Measurements from ENCODE around the gene INPP4A. TPM values are rescaled to one million over a fixed set of nuclear protein-coding genes. Genes with fewer than 3 reads are reported as not detected.
A peak's percentile ranks its signal among the peaks of the same experiment; 100 is the strongest.

The INPP4A gene
- polyA plus RNA-seq, 1 of the 3 experiments (the other 2 are of a cell fraction) = 15.0 TPM

DNA sequence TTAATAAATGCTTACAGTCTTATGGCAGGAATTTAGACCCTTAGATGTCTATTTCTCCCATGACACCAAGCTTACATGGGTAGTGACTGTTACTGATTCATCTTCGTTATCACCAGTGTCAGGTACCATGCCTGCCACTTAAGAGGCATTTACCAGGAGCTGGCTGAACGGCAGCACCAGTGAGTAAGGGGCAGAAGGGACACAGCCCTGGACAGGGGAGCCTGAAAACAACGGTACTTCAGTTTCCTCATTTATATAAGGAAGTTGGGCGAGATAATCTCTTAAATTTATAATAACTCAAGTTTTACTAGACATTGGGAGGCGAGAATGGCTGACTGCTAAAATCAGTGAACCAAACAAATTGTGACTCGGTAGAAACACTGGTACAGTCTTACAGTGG is 162.4 kb downstream of the INPP4A start:
- Histone ChIP-seq H3K27ac (ENCODE audit: low read depth in 2 of 2, low read length in 1 of 2) (no peak overlapping the region; a peak in 1 of 4 replicates), H3K4me2 (peak overlapping the region; percentile 71), H3K36me3 (replicated peaks in 1 of 2; ENCODE audit: control insufficient read depth in 1 of 2, insufficient read depth in 2 of 2, low read length in 1 of 2) (peaks cover 28 to 33% of the 10 kb centered on the region in 2 experiments), H3K9ac (peak overlapping the region; percentile 93; the same call in 1 of the 2 replicates), H3K9me3 (no peaks in the 10 kb centered on the region), H2AFZ (ENCODE audit: low read depth) (no peak overlapping the region), H3K4me1 (ENCODE audit: control insufficient read depth in 1 of 2, insufficient read depth in 2 of 2, low read depth in 1 of 2, low read length in 1 of 2) (peaks cover 5 to 58% of the 10 kb centered on the region in 2 experiments; a peak in 3 of 4 replicates), H3K79me2 (ENCODE audit: insufficient read depth) (peaks cover 77% of the 10 kb centered on the region), H4K20me1 (ENCODE audit: insufficient read depth) (no peaks in the 10 kb centered on the region; the same call in 1 of the 2 replicates), H3K9me2 (no peaks in the 10 kb centered on the region), H3K4me3 (ENCODE audit: low read depth in 2 of 2, low read length in 1 of 2) (peak overlapping the region; percentile 79 to 98), H3K27me3 (ENCODE audit: insufficient read depth) (no peaks in the 10 kb centered on the region), H3F3A (replicated peaks; ENCODE audit: insufficient read depth) (no peaks in the 10 kb centered on the region)
- POLR2A ChIA-PET = no interaction called here
- CTCF ChIA-PET = interaction anchor here (1.1 kb wide), 1 partner anchor 195 kb away, joined by 3 read pairs; no protein-coding TSS in a partner anchor
- no peak for DNase-seq
- TF ChIP-seq TEAD4 (IDR thresholded peaks at IDR 0.05; ENCODE audit: borderline replicate concordance, insufficient read depth) = no peak
- no peak for TF ChIP-seq TCF12 (IDR thresholded peaks at IDR 0.05)
- 36% methylated on average over 6 of the region's 6 CpGs for WGBS (ENCODE audit: low lambda C conversion rate)

DNA sequence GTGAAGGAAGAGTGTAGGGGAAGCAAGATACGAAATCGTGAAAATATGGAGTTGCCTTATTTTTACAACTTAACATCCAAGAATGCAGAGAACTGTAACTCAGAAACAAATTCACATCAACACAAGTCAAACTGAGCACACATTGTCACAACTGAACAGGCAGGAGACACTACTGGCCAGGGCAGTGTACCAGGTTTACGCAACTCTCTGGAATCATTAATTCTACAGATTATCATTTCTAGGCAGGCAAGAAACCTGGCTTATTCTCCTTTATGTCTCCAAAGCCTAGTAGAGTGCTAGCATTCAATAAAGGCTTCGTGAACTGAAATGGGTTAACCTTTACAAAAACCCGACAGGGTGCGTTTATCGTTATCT is 163.1 kb downstream of the INPP4A start:
- under 1% methylated on average over 6 of the region's 7 CpGs for WGBS (ENCODE audit: low lambda C conversion rate)
- H3K27me3 ChIP-seq (ENCODE audit: insufficient read depth) = no peaks in the 10 kb centered on the region
- peaks cover 77% of the 10 kb centered on the region for H3K79me2 ChIP-seq (ENCODE audit: insufficient read depth)
- no peaks in the 10 kb centered on the region for H3K9me3 ChIP-seq
- peaks cover 32 to 33% of the 10 kb centered on the region in 2 experiments for H3K36me3 ChIP-seq (replicated peaks in 1 of 2; ENCODE audit: control insufficient read depth in 1 of 2, insufficient read depth in 2 of 2, low read length in 1 of 2)
- POLR2A ChIA-PET = no interaction called here
- peak overlapping the region; percentile 82 to 93 for H3K27ac ChIP-seq (ENCODE audit: low read depth in 2 of 2, low read length in 1 of 2)
- H4K20me1 ChIP-seq (ENCODE audit: insufficient read depth) = no peaks in the 10 kb centered on the region; the same call in 1 of the 2 replicates
- no peaks in the 10 kb centered on the region for H3F3A ChIP-seq (replicated peaks; ENCODE audit: insufficient read depth)
- no peak for TF ChIP-seq FOXM1 (IDR thresholded peaks at IDR 0.05; ENCODE audit: low read depth)
- TF ChIP-seq RXRA (IDR thresholded peaks at IDR 0.05; ENCODE audit: borderline replicate concordance, low read depth) = no peak
- no peak for TF ChIP-seq YY1 (IDR thresholded peaks at IDR 0.05; ENCODE audit: low read depth)
- TF ChIP-seq MEF2A (IDR thresholded peaks at IDR 0.05; ENCODE audit: borderline replicate concordance, low read depth) = no peak
- TF ChIP-seq, protein P1, sequence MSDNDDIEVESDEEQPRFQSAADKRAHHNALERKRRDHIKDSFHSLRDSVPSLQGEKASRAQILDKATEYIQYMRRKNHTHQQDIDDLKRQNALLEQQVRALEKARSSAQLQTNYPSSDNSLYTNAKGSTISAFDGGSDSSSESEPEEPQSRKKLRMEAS (IDR thresholded peaks at IDR 0.05; ENCODE audit: low read depth) = no peak
- H3K4me3 ChIP-seq (ENCODE audit: low read depth in 2 of 2, low read length in 1 of 2) = peak overlapping the region; percentile 79 to 98
- H3K4me1 ChIP-seq (ENCODE audit: control insufficient read depth in 1 of 2, insufficient read depth in 2 of 2, low read depth in 1 of 2, low read length in 1 of 2) = peaks cover 5 to 58% of the 10 kb centered on the region in 2 experiments; a peak in 3 of 4 replicates
- no peak for DNase-seq
- CTCF ChIA-PET = interaction anchor here (1.1 kb wide), 1 partner anchor 196 kb away, joined by 3 read pairs; no protein-coding TSS in a partner anchor
- H3K4me2 ChIP-seq = peak overlapping the region; percentile 71
- H3K9me2 ChIP-seq = no peaks in the 10 kb centered on the region
- H3K9ac ChIP-seq = peak overlapping the region; percentile 93
- peak overlapping the region; percentile 82; the same call in 1 of the 2 replicates for H2AFZ ChIP-seq (ENCODE audit: low read depth)

DNA sequence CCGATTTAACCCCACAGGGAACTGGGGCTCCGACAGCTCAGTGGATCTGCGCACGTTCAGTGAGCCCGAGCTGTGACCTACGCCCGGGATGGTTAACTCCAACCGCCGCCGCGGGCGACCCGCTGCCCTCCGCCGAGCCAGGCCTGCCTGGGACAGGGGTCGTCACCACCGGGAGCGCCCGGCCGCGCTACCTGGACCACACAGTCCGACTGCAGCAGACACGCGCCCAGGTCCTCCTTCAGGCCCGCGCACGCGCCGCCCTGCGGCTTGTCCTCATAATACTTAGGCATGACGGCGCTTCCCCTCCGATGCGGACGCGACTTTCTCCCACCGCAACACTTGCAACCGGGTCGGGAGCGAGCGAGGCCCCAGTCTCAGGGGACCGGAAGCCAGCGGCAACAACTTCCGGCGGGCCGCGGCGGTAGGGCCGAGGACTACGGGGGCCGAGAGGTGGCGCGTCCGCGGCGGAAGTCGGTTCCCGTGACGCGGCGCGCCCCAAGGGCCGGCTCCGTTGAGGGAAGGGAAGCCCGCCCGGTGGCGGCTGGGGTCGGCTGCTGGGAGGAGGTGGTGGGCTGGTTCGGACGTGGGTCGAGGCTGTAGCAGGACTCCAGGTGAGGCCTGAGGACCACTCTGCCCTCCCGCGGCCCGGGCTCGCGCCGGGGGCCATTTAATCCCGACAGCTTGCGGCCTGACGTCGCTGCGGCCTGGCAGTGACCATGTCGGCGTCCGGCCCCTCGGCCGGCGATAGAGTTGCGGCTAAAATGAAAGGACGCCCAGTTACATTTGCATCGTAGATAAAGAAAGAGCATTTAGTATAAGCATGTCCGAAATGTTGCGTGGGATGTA is 163.7 kb downstream of the INPP4A start, which contains the start of the genes COA5 and UNC50:
Gene COA5, minus strand, starts transcription at position 397 of the 846 bp plus-strand sequence. Its CDS starts 107 bp downstream, at position 290.
Gene UNC50, plus strand, starts transcription at position 474 of the 846 bp plus-strand sequence. CDS start 1,171 bp downstream, outside the sequence.
- Histone ChIP-seq H3K36me3 (replicated peaks in 1 of 2; ENCODE audit: control insufficient read depth in 1 of 2, insufficient read depth in 2 of 2, low read length in 1 of 2) (peaks cover 38% of the 10 kb centered on the region in 2 experiments), H4K20me1 (ENCODE audit: insufficient read depth) (no peaks in the 10 kb centered on the region; the same call in 1 of the 2 replicates), H3K4me2 (peak within 1 kb of the TSS; percentile 71), H3F3A (replicated peaks; ENCODE audit: insufficient read depth) (no peaks in the 10 kb centered on the region), H3K27ac (ENCODE audit: low read depth in 2 of 2, low read length in 1 of 2) (peak within 1 kb of the TSS; percentile 82 to 93), H3K9me2 (no peaks in the 10 kb centered on the region), H3K9me3 (no peaks in the 10 kb centered on the region), H3K4me3 (ENCODE audit: low read depth in 2 of 2, low read length in 1 of 2) (peak within 1 kb of the TSS; percentile 79 to 98), H3K9ac (peak within 1 kb of the TSS; percentile 93), H3K4me1 (ENCODE audit: control insufficient read depth in 1 of 2, insufficient read depth in 2 of 2, low read depth in 1 of 2, low read length in 1 of 2) (peaks cover 5 to 58% of the 10 kb centered on the region in 2 experiments; a peak in 3 of 4 replicates), H3K79me2 (ENCODE audit: insufficient read depth) (peaks cover 76% of the 10 kb centered on the region), H3K27me3 (ENCODE audit: insufficient read depth) (no peaks in the 10 kb centered on the region), H2AFZ (ENCODE audit: low read depth) (peak within 1 kb of the TSS; percentile 82)
- DNase-seq = peak; percentile 98
- POLR2A ChIA-PET = interaction anchor here (0.6 to 0.9 kb wide), 2 partner anchors 13 to 24 kb away, joined by 3 to 4 read pairs; no protein-coding TSS in a partner anchor
- CTCF ChIA-PET = interaction anchor here (0.8 to 1.6 kb wide), 5 partner anchors 31 to 228 kb away, joined by 3 to 5 read pairs (median 3); no protein-coding TSS in a partner anchor
- 2% methylated on average over 25 of the region's 93 CpGs for WGBS (ENCODE audit: low lambda C conversion rate)
- TF ChIP-seq GABPA (IDR thresholded peaks at IDR 0.05; ENCODE audit: low read depth) (peak; percentile 97), RFX5 (IDR thresholded peaks at IDR 0.05; ENCODE audit: low read length) (no peak), EP300 (IDR thresholded peaks at IDR 0.05; ENCODE audit: borderline replicate concordance in 1 of 2, low read depth in 1 of 2, low read length in 1 of 2) (peak in 1 of 2 experiments; percentile 22; a peak in 1 of 4 replicates), FOSL2 (IDR thresholded peaks at IDR 0.05; ENCODE audit: borderline replicate concordance, low read depth) (no peak), SIN3A (IDR thresholded peaks at IDR 0.05; ENCODE audit: borderline replicate concordance, low read depth, low read length) (no peak; the same call in none of the 2 replicates)
- TF ChIP-seq, protein P2, sequence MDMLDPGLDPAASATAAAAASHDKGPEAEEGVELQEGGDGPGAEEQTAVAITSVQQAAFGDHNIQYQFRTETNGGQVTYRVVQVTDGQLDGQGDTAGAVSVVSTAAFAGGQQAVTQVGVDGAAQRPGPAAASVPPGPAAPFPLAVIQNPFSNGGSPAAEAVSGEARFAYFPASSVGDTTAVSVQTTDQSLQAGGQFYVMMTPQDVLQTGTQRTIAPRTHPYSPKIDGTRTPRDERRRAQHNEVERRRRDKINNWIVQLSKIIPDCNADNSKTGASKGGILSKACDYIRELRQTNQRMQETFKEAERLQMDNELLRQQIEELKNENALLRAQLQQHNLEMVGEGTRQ (IDR thresholded peaks at IDR 0.05; ENCODE audit: borderline replicate concordance, low read depth, low read length) = no peak
- TF ChIP-seq, protein P3, sequence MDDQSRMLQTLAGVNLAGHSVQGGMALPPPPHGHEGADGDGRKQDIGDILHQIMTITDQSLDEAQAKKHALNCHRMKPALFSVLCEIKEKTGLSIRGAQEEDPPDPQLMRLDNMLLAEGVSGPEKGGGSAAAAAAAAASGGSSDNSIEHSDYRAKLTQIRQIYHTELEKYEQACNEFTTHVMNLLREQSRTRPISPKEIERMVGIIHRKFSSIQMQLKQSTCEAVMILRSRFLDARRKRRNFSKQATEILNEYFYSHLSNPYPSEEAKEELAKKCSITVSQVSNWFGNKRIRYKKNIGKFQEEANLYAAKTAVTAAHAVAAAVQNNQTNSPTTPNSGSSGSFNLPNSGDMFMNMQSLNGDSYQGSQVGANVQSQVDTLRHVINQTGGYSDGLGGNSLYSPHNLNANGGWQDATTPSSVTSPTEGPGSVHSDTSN (IDR thresholded peaks at IDR 0.05) = no peak
- TF ChIP-seq, protein P4, sequence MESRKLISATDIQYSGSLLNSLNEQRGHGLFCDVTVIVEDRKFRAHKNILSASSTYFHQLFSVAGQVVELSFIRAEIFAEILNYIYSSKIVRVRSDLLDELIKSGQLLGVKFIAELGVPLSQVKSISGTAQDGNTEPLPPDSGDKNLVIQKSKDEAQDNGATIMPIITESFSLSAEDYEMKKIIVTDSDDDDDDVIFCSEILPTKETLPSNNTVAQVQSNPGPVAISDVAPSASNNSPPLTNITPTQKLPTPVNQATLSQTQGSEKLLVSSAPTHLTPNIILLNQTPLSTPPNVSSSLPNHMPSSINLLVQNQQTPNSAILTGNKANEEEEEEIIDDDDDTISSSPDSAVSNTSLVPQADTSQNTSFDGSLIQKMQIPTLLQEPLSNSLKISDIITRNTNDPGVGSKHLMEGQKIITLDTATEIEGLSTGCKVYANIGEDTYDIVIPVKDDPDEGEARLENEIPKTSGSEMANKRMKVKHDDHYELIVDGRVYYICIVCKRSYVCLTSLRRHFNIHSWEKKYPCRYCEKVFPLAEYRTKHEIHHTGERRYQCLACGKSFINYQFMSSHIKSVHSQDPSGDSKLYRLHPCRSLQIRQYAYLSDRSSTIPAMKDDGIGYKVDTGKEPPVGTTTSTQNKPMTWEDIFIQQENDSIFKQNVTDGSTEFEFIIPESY (IDR thresholded peaks at IDR 0.05; ENCODE audit: borderline replicate concordance, low read depth) = peak; percentile 65; the same call in 1 of the 2 replicates

Measured in SK-N-SH (cell line).